Measurements from ENCODE around the gene MRPS24.

MRPS24 gene

DNA sequence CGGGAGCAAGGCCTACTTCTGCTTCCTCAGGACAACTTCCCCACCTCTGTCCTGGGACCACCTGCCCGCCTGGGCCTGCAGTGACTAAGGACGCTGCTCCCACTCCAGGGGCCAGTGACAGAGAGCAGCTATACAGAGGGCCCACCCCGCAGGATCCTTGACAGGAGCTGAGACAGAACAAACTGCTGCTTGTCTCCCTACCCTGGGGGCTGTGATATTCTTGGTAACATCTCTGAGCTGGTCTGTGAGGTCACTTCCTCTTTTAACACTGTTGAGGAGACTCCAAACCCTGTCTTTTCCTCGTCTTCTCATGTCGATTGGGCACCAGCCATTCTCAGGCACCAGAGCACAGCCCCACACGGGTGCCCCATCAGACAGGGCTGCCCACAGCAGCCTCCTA, 6.9 kb upstream of the MRPS24 start:
- in situ Hi-C loops (cut with HindIII; ENCODE audit: low pct_ligation_motif_present, low sequenced_read_pairs) = no loop called here
- DNase-seq = no peak
- TF ChIP-seq, protein P1, sequence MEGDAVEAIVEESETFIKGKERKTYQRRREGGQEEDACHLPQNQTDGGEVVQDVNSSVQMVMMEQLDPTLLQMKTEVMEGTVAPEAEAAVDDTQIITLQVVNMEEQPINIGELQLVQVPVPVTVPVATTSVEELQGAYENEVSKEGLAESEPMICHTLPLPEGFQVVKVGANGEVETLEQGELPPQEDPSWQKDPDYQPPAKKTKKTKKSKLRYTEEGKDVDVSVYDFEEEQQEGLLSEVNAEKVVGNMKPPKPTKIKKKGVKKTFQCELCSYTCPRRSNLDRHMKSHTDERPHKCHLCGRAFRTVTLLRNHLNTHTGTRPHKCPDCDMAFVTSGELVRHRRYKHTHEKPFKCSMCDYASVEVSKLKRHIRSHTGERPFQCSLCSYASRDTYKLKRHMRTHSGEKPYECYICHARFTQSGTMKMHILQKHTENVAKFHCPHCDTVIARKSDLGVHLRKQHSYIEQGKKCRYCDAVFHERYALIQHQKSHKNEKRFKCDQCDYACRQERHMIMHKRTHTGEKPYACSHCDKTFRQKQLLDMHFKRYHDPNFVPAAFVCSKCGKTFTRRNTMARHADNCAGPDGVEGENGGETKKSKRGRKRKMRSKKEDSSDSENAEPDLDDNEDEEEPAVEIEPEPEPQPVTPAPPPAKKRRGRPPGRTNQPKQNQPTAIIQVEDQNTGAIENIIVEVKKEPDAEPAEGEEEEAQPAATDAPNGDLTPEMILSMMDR (IDR thresholded peaks at IDR 0.05; ENCODE audit: low read depth, low read length, missing control alignments) = no peak
- Histone ChIP-seq H3K36me3 (replicated peaks) (peaks cover 28% of the 10 kb centered on the region), H3K4me3 (ENCODE audit: low read depth, low read length) (no peak overlapping the region), H3K27me3 (replicated peaks) (no peaks in the 10 kb centered on the region), H3K27ac (no peak overlapping the region)

DNA sequence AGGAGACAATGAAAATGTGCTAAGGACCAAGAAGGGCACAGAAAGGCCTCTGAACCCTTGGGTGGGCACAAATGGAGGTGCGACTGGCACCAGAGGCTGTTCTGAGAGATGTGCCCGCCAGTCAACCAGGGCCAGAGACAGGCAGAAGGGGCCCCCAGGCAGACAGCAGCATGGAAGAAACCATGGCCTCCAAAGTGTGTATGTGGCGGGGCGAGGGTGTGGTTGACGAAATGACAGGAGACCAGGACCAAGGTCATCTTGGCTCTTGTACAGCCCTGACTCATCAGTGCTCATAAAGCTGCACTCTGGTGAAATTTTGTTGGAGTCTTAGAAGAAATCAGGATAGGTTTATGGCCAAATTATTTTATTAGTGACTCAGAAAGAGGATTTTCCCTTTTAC, 4.0 kb upstream of the MRPS24 start:
- Histone ChIP-seq H3K27me3 (replicated peaks) (no peaks in the 10 kb centered on the region), H3K27ac (peak overlapping the region; percentile 60), H3K4me3 (ENCODE audit: low read depth, low read length) (no peak overlapping the region), H3K36me3 (replicated peaks) (peaks cover 19% of the 10 kb centered on the region)
- TF ChIP-seq, protein P1 (IDR thresholded peaks at IDR 0.05; ENCODE audit: low read depth, low read length, missing control alignments) = no peak
- peak; percentile 43 for DNase-seq
- in situ Hi-C loops (cut with HindIII; ENCODE audit: low pct_ligation_motif_present, low sequenced_read_pairs) = no loop called here

DNA sequence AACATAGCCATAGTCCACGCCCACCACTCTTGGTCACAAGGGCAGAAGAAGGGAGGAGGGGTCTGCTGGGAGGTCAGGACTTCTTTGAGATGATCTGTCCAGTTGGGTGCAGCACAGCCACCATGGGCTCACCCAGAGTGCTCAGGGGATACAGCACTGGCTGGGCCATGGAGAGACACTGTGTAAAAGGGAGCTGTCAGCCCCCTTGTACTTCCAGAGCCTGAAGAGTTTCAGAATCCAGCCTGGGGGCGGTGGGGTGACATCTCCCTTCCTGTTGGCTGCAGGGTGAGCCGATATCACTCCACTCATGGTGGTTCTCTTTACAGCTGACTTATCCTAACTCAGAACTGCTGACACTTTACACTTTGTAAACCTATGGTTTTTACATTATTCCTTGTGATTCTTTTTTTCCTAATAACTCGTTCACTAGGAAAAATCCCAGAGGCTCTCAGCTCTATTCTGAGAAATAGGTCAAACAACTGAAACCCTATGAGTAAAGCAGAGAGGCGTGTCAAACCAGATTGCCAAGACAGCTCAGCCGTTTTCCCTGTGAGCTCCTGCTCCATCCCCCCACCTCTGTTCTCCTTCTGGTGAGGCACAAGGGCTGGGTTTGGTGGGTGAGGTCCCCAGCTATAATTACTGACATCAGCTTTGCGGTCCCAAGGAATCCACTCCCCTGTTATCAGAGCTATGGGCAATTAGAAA, 3.2 kb upstream of the MRPS24 start:
- H3K27ac ChIP-seq = peak overlapping the region; percentile 60
- in situ Hi-C loops (cut with HindIII; ENCODE audit: low pct_ligation_motif_present, low sequenced_read_pairs) = no loop called here
- H3K4me3 ChIP-seq (ENCODE audit: low read depth, low read length) = no peak overlapping the region
- H3K36me3 ChIP-seq (replicated peaks) = peaks cover 12% of the 10 kb centered on the region
- H3K27me3 ChIP-seq (replicated peaks) = no peaks in the 10 kb centered on the region
- TF ChIP-seq, protein P1 (IDR thresholded peaks at IDR 0.05; ENCODE audit: low read depth, low read length, missing control alignments) = no peak
- peak; percentile 76 for DNase-seq

GRCh38 chr7:43871064-43871463, 1.7 kb upstream of the MRPS24 start:
- no peak for DNase-seq
- Histone ChIP-seq H3K27me3 (replicated peaks) (no peaks in the 10 kb centered on the region), H3K36me3 (replicated peaks) (peaks cover 8% of the 10 kb centered on the region), H3K4me3 (ENCODE audit: low read depth, low read length) (no peak overlapping the region), H3K27ac (peak overlapping the region; percentile 100)
- in situ Hi-C loops (cut with HindIII; ENCODE audit: low pct_ligation_motif_present, low sequenced_read_pairs) = no loop called here
- TF ChIP-seq, protein P1 (IDR thresholded peaks at IDR 0.05; ENCODE audit: low read depth, low read length, missing control alignments) = no peak

GRCh38 chr7:43870316-43870715, 999 bp upstream of the MRPS24 start:
- TF ChIP-seq, protein P1 (IDR thresholded peaks at IDR 0.05; ENCODE audit: low read depth, low read length, missing control alignments) = no peak
- in situ Hi-C loops (cut with HindIII; ENCODE audit: low pct_ligation_motif_present, low sequenced_read_pairs) = no loop called here
- Histone ChIP-seq H3K27me3 (replicated peaks) (no peaks in the 10 kb centered on the region), H3K36me3 (replicated peaks) (peaks cover 8% of the 10 kb centered on the region), H3K27ac (peak overlapping the region; percentile 100), H3K4me3 (ENCODE audit: low read depth, low read length) (no peak overlapping the region)
- peak; percentile 10 for DNase-seq

GRCh38 chr7:43869867-43870240, 537 bp upstream of the MRPS24 start:
- no peaks in the 10 kb centered on the region for H3K27me3 ChIP-seq (replicated peaks)
- peak; percentile 87 for DNase-seq
- TF ChIP-seq, protein P1 (IDR thresholded peaks at IDR 0.05; ENCODE audit: low read depth, low read length, missing control alignments) = no peak

More at GRCh38 chr7:43869867-43870240, 537 bp upstream of the MRPS24 start:
- Histone ChIP-seq H3K36me3 (replicated peaks) (peaks cover 8% of the 10 kb centered on the region), H3K4me3 (ENCODE audit: low read depth, low read length) (peak overlapping the region; percentile 88), H3K27ac (peak overlapping the region; percentile 100)
- in situ Hi-C loops (cut with HindIII; ENCODE audit: low pct_ligation_motif_present, low sequenced_read_pairs) = no loop called here
